Measurements from ENCODE around the gene CACNA2D3.

The CACNA2D3 gene

DNA sequence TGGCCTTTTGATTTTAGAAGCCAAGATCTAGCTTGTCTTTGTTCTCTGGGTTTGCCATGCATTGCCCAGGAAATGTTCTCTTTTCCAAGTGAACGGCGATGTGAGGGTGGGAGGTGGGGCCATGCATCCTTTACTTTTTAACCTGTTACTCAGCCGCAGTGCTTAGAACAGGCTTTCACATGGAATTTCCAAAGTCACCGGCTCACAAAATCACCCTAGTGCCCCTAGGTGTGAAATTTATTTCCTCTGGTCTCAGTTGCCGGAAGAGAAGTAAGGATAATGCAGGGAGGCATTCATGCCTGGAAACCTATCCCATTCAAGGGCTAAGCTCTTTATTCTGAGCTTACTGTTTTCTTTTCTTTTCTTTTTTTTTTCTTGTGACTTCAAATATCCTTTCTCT lies 93.2 kb downstream of the CACNA2D3 start:
- TF ChIP-seq, protein P1, sequence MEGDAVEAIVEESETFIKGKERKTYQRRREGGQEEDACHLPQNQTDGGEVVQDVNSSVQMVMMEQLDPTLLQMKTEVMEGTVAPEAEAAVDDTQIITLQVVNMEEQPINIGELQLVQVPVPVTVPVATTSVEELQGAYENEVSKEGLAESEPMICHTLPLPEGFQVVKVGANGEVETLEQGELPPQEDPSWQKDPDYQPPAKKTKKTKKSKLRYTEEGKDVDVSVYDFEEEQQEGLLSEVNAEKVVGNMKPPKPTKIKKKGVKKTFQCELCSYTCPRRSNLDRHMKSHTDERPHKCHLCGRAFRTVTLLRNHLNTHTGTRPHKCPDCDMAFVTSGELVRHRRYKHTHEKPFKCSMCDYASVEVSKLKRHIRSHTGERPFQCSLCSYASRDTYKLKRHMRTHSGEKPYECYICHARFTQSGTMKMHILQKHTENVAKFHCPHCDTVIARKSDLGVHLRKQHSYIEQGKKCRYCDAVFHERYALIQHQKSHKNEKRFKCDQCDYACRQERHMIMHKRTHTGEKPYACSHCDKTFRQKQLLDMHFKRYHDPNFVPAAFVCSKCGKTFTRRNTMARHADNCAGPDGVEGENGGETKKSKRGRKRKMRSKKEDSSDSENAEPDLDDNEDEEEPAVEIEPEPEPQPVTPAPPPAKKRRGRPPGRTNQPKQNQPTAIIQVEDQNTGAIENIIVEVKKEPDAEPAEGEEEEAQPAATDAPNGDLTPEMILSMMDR (IDR thresholded peaks at IDR 0.05; ENCODE audit: control insufficient read depth, insufficient read depth, low read depth, low read length, missing control alignments): no peak
- DNase-seq (ENCODE audit: low read depth): no peak

DNA sequence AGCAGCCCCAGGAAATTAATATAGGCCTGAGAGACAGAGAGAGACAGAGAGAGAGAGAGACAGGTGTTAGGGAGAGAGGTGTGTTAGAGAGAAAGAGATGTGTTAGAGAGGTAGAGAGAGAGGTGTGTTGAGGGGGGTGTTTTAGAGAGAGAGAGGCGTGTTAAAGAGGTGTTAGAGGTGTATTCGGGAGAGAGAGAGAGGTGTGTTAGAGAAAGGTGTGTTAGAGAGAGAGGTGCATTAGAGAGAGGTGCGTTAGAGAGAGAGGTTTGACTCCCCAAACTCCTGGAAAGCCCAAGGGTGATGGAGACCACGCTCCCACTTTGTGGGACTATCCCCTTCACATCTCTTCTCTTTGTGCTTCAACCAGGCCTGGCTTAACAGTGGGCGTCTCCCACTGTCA lies 95.5 kb downstream of the CACNA2D3 start:
- TF ChIP-seq, protein P1 (IDR thresholded peaks at IDR 0.05; ENCODE audit: control insufficient read depth, insufficient read depth, low read depth, low read length, missing control alignments): no peak
- no peak for DNase-seq (ENCODE audit: low read depth)
- H3K4me3 ChIP-seq (ENCODE audit: control insufficient read depth, low read depth, low read length): no peak overlapping the region

More for the DNA sequence above, 93.2 kb downstream of the CACNA2D3 start:
- H3K4me3 ChIP-seq (ENCODE audit: control insufficient read depth, low read depth, low read length): no peak overlapping the region

DNA sequence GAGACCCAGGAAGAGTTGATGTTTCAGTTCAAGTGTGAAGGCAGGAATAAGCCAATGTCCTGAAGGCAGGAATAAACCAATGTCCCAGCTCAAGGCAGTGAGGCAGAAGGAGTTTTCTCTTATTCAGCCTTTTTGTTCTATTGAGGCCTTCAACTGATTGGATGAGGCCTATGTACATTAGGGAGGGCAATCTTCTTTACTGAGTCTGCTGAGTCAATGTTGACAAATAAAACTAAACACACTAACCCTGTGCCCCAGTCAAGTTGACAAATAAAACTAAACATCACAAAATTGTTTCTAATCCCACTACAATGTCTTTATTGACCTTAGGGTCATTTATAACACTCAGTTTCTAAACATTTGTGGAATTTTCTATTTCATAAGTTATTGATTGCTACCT lies 100.0 kb downstream of the CACNA2D3 start:
- no peak for DNase-seq (ENCODE audit: low read depth)
- no peak overlapping the region for H3K4me3 ChIP-seq (ENCODE audit: control insufficient read depth, low read depth, low read length)
- TF ChIP-seq, protein P1 (IDR thresholded peaks at IDR 0.05; ENCODE audit: control insufficient read depth, insufficient read depth, low read depth, low read length, missing control alignments): no peak

DNA sequence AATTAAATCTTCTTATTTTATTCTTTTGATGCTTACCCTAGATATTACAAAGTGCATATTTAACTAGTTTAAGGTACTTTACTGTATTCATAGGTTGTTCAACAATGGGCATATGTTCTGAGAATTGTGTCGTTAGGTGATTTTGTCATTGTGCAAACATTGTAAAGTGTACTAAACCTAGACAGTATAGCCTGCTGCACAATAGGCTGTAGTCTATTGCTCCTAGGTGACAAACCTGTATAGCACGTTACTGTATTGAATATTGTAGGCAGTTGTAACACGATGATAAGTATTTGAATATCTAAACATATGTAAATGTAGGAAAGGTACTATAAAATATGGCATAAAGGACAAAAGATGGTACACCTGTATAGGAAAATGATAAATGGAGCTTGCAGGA lies 100.7 kb downstream of the CACNA2D3 start:
- DNase-seq (ENCODE audit: low read depth): no peak
- no peak overlapping the region for H3K4me3 ChIP-seq (ENCODE audit: control insufficient read depth, low read depth, low read length)
- TF ChIP-seq, protein P1 (IDR thresholded peaks at IDR 0.05; ENCODE audit: control insufficient read depth, insufficient read depth, low read depth, low read length, missing control alignments): no peak

DNA sequence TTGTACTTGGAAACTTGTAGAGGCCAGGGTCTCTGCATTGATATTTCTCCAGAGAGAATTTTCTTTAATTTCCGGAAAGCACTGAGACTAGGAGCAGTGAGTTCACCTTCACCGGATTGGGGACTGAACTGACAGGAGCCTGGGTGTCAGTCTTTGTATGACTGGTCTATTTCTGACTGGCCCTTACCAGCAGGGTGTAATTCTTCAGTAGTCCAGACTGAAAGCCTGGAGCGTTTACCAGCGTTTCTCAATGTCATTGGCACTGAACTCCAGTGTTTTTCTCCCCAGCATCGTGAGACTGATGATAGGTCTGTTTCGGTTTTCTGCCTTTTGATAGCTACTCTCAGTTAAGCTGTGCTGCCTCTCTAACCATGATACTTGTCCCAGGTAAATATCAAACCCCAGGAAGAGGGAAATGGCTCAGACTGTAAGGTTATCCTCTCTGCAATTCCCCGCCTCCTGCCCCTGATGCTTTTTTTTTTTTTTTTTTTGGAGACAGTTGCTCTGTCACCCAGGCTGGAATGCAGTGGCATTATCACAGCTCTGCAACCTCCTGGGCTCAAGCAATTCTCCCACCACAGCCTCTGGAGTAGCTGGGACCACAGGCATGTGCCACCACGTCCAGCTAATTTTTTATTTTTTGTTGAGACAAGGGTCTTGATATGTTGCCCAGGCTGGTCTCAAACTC lies 103.6 kb downstream of the CACNA2D3 start:
- DNase-seq (ENCODE audit: low read depth): no peak

DNA sequence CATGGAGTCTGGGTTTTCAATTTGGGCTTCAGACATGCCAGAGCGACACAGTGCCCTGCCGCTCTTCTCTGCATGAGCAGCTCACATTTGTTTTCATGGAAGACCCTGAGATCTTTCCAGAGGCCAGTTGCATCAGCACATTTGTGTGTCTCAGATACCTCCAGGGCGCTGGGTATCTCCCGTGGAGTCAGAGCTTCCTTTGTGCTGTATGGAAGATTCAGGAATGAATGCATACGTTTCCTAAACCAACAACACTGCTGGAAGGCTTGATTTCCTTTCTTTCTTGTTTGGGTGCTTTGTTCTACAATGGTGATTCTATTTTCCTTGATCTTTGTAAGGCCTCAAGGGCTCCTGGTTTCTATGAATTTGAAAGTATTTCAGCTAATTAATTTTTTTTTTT lies 106.5 kb downstream of the CACNA2D3 start:
- DNase-seq (ENCODE audit: low read depth): no peak
- H3K4me3 ChIP-seq (ENCODE audit: control insufficient read depth, low read depth, low read length): no peak overlapping the region
- TF ChIP-seq, protein P1 (IDR thresholded peaks at IDR 0.05; ENCODE audit: control insufficient read depth, insufficient read depth, low read depth, low read length, missing control alignments): no peak

More for the DNA sequence above, 103.6 kb downstream of the CACNA2D3 start:
- no peak overlapping the region for H3K4me3 ChIP-seq (ENCODE audit: control insufficient read depth, low read depth, low read length)
- TF ChIP-seq, protein P1 (IDR thresholded peaks at IDR 0.05; ENCODE audit: control insufficient read depth, insufficient read depth, low read depth, low read length, missing control alignments): no peak

Measured in AG09309 (cell line).